SH-SY5Y (cell line): ENCODE data around the gene MRPL36.

Experiments used
- GATA2 ChIP-seq: IDR thresholded peaks from 2 replicates; pipeline ENCODE4 v1.6.1; 2011; ENCODE audit warnings: mild to moderate bottlenecking, low read depth, low read length
- GATA3 ChIP-seq: IDR thresholded peaks from 2 replicates; pipeline ENCODE4 v1.6.1; 2011; ENCODE audit warnings: low read depth, mild to moderate bottlenecking, low read length, moderate library complexity

GRCh38 chr5:1824109-1824821, 24.6 kb upstream of the MRPL36 start:
- TF ChIP-seq GATA2 (no peak), GATA3 (no peak)
